Activated CD4-positive, alpha-beta T cell treated with anti-CD3 and anti-CD28 coated beads for 4 hours (primary cell): ENCODE measurements around the gene PRR35.

Experiments
- DNase-seq, 2 donors: peaks; one replicate each; pipeline ENCODE4 v3.0.0-alpha.2; 2020

Gene PRR35

GRCh38 chr16:565419-566330 is 5.5 kb downstream of the PRR35 start:
- DNase-seq = no peak

- DNase-seq = peak; percentile 30 to 43
Observed at GRCh38 chr16:566475-567372, 6.5 kb downstream of the PRR35 start, which contains the start of gene NHLRC4. Gene NHLRC4 (plus strand): TSS chr16:567005. CDS start chr16:568048, 1,043 bp downstream.

GRCh38 chr16:567373-568256 is 7.4 kb downstream of the PRR35 start:
- DNase-seq = no peak

- DNase-seq = no peak
Observed at GRCh38 chr16:568401-569258, 8.4 kb downstream of the PRR35 start.

GRCh38 chr16:569445-570254 is 9.5 kb downstream of the PRR35 start, which contains the start of gene PIGQ:
Gene PIGQ (plus strand): TSS chr16:569968. CDS start chr16:574075, 4,107 bp downstream.
- DNase-seq = peak; percentile 49 to 64

- DNase-seq = no peak
Observed at GRCh38 chr16:572865-573650, 12.9 kb downstream of the PRR35 start.

- DNase-seq = no peak
Observed at GRCh38 chr16:574021-574760, 14.0 kb downstream of the PRR35 start.

GRCh38 chr16:575354-576196 is 15.4 kb downstream of the PRR35 start:
- no peak for DNase-seq

GRCh38 chr16:576197-576822 is 16.1 kb downstream of the PRR35 start:
- DNase-seq = no peak

GRCh38 chr16:576823-577201 is 16.6 kb downstream of the PRR35 start:
- DNase-seq = no peak

GRCh38 chr16:577796-578195 is 17.6 kb downstream of the PRR35 start:
- no peak for DNase-seq

- DNase-seq = no peak
Observed at GRCh38 chr16:578232-578869, 18.2 kb downstream of the PRR35 start.

- DNase-seq = peak; percentile 45 to 66
Observed at GRCh38 chr16:578870-579405, 18.7 kb downstream of the PRR35 start.

- DNase-seq = no peak
Observed at GRCh38 chr16:580141-580945, 20.1 kb downstream of the PRR35 start.

GRCh38 chr16:580946-581498 is 20.8 kb downstream of the PRR35 start:
- DNase-seq = no peak
